Small intestine (tissue), 7 donors: ENCODE results near the gene MS4A15. TPM values are rescaled to one million over a fixed set of nuclear protein-coding genes. Genes with fewer than 3 reads are reported as not detected.
"Not testable (repeated sequence)": the region's sequence is repeated elsewhere in the genome, so short reads cannot be mapped to it uniquely, and the experiment has no call there.

Experiments
- DNase-seq, 2 donors: peaks; one replicate each; pipeline versions ENCODE4 v3.0.0 to v3.0.0-alpha.2; 2013
- FAIRE-seq: peaks from 2 replicates; lab custom pipeline; 2012; peaks lifted over from hg19 to GRCh38; lab: Jason Lieb, UNC
- H3K27ac ChIP-seq, 3 donors: one replicate each; pipeline ENCODE4 v1.5.1; 2013; ENCODE audit warnings: low read length in 2 of 3, mild to moderate bottlenecking in 2 of 3, control low read depth in 1 of 3, inconsistent platforms in 1 of 3, low read depth in 1 of 3, moderate library complexity in 1 of 3
- H3K27me3 ChIP-seq, 3 donors: one replicate each; pipeline ENCODE4 v1.6.1; 2013; ENCODE audit warnings: low read length in 3 of 3, inconsistent platforms in 1 of 3; ENCODE audit not compliant: control insufficient read depth in 3 of 3, insufficient read depth in 3 of 3
- H3K36me3 ChIP-seq, 3 donors: one replicate each; pipeline ENCODE4 v1.6.1; 2013; ENCODE audit warnings: low read length in 3 of 3, inconsistent platforms in 1 of 3, low read depth in 1 of 3, mild to moderate bottlenecking in 1 of 3, moderate library complexity in 1 of 3; ENCODE audit not compliant: control insufficient read depth in 3 of 3, insufficient read depth in 2 of 3
- H3K4me1 ChIP-seq, 3 donors: one replicate each; pipeline ENCODE4 v1.6.1; 2013; ENCODE audit warnings: low read length in 2 of 3, inconsistent platforms in 1 of 3, low read depth in 1 of 3, mild to moderate bottlenecking in 1 of 3, moderate library complexity in 1 of 3; ENCODE audit not compliant: control insufficient read depth in 3 of 3, insufficient read depth in 2 of 3
- H3K4me3 ChIP-seq, 3 donors: one replicate each; pipeline ENCODE4 v1.5.1; 2013; ENCODE audit warnings: low read length in 3 of 3, control low read depth in 1 of 3, inconsistent platforms in 1 of 3, low read depth in 1 of 3, mild to moderate bottlenecking in 1 of 3, moderate library complexity in 1 of 3
- H3K9me3 ChIP-seq, 2 donors: one replicate each; pipeline ENCODE4 v1.6.1; 2013; ENCODE audit warnings: low read depth in 1 of 2, low read length in 1 of 2; ENCODE audit not compliant: control insufficient read depth in 2 of 2, insufficient read depth in 1 of 2
- WGBS, 3 donors: extraction: QIAGEN DNeasy Blood & Tissue Kit; methylation state at CpG; one replicate each; pipeline ENCODE4 v1.1.7; 2013; 5-methylcytosine and 5-hydroxymethylcytosine counted together
- polyA plus RNA-seq, 4 donors: library from polyadenylated mRNA; stranded (reverse) in 3 of 4; unstranded in 1 of 4; fragments of 200-250 nt in 3 of 4; fragments of 120-200 nt in 1 of 4; gene quantifications; one replicate each; pipeline versions ENCODE4 v1.2.1 to v1.2.3, GENCODE V29; 2013
- donor health status: healthy with polysubstance abuse.
- donor health status: control.
- donor health status: control.
- donor health status: Bipolar disorder and iron deficiency.
- donor health status: healthy.

The MS4A15 gene
- polyA plus RNA-seq, 4 donors, result 0.09 to 7.6 (median 5.1) TPM; not detected in 1

DNA sequence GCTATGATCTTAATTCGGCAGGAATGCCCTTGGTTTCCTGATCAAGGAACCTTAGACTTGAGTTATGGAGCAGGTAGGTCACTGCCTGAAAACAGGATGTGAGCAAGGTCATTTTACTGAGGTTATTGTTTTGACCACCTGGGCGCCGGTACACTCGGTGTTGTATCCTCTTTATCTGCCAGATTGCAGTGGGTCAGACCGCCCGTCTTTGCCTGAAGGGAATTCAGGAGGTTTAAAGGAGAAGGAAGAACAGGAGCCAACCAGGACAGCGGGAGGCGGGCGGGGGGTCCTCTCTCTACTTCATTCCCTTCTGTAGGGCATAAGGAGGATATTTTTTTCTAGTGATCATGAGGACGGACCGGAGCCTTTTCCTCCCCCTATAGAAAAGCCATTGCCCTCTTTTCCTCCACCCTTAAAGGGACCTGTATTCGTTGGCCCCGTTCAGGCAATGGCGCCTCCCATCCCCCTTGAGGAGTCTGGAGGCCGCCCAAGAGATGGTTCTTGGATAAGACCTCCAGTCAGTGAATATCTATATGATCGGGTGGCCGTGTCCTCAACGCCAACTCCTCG is 649 bp downstream of the MS4A15 start:
- peaks cover 0 to 3% (median 0%) of the 10 kb centered on the region in 3 donors for H3K27me3 ChIP-seq
- no peak overlapping the region for H3K27ac ChIP-seq
- DNase-seq (no peak), FAIRE-seq (no peak)
- H3K9me3 ChIP-seq, result peaks cover 0 to 2% of the 10 kb centered on the region in 2 donors
- 84 to 89% (median 89%) methylated on average over 19 of the region's 19 CpGs for WGBS, 3 donors
- H3K36me3 ChIP-seq, result no peaks in the 10 kb centered on the region
- no peak overlapping the region for H3K4me3 ChIP-seq
- H3K4me1 ChIP-seq, result peaks cover 0 to 31% (median 2%) of the 10 kb centered on the region in 3 donors

DNA sequence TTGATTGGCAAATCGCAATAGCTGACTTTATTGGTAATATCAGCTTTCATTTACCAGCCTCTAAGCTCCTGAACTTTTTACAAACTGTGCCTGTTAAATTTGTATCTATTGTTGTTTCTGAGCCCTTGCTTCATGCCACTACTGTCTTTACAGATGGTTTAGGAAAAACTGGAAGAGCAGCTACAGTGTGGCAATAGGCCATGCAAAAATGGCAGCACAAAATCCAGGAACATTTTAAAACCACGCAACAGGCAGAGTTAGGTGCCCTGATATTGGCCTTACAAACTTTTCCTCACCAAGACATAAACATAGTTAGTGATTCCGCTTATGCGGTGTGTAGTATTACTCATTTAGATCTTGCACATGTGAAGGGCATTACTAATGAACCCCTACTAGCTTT is 2.0 kb downstream of the MS4A15 start:
- H3K27ac ChIP-seq, H3K36me3 ChIP-seq, FAIRE-seq, H3K9me3 ChIP-seq, H3K4me3 ChIP-seq, H3K27me3 ChIP-seq, DNase-seq: not testable (repeated sequence)
- H3K4me1 ChIP-seq, result peaks cover 0 to 41% (median 1%) of the 10 kb centered on the region in 3 donors
- 91 to 94% (median 93%) methylated on average over 4 of the region's 4 CpGs for WGBS, 3 donors

DNA sequence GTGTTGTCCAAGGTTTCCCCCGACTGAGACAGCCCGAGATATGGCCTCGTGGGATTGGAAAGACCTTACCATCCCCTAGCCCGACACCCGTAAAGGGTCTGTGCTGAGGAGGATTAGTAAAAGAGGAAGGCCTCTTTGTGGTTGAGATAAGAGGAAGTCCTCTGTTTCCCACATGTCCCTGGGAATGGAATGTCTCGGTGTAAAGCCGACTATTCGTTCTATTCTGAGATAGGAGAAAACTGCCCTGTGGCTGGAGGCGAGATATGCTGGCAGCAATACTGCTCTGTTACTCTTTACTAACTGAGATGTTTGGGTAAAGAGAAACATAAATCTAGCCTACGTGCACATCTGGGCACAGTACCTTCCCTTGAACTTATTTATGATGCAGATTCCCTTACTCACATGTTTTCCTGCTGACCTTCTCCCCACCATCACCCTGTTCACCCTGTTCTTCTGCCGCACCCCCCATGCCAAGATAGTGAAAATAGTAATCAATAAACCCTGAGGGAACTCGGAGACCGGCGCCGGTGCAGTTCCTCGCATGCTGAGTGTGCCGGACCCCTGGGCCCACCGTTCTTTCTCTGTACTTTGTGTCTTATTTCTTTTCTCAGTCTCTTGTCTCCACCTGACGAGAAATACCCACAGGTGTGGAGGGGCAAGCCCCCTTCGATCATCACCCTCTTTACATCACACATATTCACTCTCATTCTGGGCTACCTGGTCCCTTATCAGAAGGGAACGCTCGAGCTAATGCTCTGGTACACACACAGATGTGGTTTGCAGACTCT is 3.0 kb downstream of the MS4A15 start:
- H3K27me3 ChIP-seq, H3K9me3 ChIP-seq, H3K36me3 ChIP-seq, DNase-seq, FAIRE-seq, H3K4me3 ChIP-seq: not testable (repeated sequence)
- WGBS, 3 donors, result 67 to 80% (median 71%) methylated on average over 22 of the region's 22 CpGs
- peaks cover 0 to 49% (median 3%) of the 10 kb centered on the region in 3 donors for H3K4me1 ChIP-seq
- H3K27ac ChIP-seq, result peak overlapping the region in 1 of 3 donors; percentile 61

DNA sequence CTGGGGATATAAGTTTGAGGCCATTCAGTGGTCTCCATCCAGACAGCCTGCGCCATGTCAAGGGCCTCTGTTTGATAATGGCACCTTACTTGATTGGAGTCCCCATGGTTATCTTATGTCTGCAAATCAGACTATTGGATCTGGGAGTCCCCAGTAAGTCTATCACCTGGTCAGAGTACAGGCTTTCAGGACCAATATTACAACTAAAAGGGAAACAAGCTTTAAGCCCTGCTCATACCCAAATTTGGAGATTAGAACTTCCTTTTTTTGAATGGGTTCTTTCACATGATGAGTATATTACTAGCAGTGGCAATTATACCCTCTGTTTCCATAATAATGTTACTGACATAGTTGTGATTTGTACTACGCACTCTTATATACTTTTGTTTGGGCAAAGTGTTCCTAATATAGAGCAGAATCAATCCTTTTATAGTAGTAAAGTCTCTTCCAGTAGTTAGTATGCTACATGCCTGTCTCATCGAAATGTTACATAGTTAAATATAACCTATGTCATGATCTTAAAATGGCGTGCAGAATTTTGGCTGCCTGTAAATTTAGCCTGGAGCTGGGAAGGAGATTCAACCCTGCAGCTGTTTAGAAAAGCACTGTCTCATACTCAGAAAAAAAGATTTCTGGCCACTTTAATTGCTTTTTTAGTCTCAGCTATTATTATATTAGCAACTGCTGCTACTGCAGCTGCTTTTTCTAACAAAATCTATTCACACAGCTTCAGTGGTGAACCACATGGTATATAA is 4.9 kb downstream of the MS4A15 start:
- Histone ChIP-seq H3K4me1 (peaks cover 0 to 45% (median 3%) of the 10 kb centered on the region in 3 donors), H3K9me3 (peaks cover 0 to 2% of the 10 kb centered on the region in 2 donors), H3K27ac (no peak overlapping the region), H3K4me3 (no peak overlapping the region), H3K36me3 (no peaks in the 10 kb centered on the region), H3K27me3 (no peaks in the 10 kb centered on the region)
- FAIRE-seq, result no peak
- 78 to 94% (median 94%) methylated on average over 4 of the region's 4 CpGs for WGBS, 3 donors
- DNase-seq, result no peak

DNA sequence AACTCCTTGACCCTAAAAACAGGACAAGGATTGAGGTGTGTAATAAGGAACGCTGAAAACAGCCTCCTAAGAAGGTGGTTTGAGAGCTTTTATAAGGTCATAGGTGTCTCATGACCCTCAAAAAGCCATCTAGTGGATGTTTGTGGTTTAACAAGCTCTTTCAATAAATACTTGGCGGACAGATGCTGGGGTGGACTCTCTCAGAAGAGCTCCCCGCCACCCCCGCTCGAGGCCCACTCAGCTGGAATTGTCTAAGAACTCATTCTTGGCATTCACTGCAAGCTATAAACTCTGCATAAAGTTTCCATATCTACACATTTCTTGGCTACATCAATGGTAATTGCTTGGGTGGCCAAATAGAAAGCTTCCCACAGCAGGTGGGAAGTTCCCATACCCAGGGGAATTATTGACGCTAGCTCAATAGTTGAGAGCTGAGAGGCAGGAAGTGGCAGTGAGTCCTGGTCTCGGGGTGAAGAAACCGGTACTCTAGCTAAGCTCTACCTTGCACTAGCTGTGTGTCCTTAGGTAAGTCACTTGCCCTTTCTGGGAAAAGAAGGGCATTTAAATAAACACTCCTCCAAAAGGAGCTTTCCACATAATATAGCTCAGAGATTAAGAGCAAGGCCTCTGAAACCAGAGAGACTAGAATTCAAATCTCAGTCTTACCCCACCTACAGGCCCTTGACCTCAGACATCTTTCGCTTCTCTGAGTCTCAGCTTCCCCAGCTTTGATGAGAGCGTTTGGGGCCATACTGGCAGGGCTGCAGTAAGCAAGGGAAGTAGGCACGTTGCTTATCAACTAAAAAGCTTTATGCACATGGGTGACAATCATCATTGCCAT is 6.4 kb downstream of the MS4A15 start:
- Histone ChIP-seq H3K36me3 (no peaks in the 10 kb centered on the region), H3K27ac (no peak overlapping the region), H3K9me3 (peaks cover 0 to 2% of the 10 kb centered on the region in 2 donors), H3K4me3 (no peak overlapping the region), H3K27me3 (peaks cover 0 to 6% (median 1%) of the 10 kb centered on the region in 3 donors), H3K4me1 (peaks cover 0 to 45% (median 3%) of the 10 kb centered on the region in 3 donors)
- DNase-seq (peak in 1 of 2 donors; percentile 51), FAIRE-seq (no peak)
- 63 to 72% (median 66%) methylated on average over 11 of the region's 11 CpGs for WGBS, 3 donors

DNA sequence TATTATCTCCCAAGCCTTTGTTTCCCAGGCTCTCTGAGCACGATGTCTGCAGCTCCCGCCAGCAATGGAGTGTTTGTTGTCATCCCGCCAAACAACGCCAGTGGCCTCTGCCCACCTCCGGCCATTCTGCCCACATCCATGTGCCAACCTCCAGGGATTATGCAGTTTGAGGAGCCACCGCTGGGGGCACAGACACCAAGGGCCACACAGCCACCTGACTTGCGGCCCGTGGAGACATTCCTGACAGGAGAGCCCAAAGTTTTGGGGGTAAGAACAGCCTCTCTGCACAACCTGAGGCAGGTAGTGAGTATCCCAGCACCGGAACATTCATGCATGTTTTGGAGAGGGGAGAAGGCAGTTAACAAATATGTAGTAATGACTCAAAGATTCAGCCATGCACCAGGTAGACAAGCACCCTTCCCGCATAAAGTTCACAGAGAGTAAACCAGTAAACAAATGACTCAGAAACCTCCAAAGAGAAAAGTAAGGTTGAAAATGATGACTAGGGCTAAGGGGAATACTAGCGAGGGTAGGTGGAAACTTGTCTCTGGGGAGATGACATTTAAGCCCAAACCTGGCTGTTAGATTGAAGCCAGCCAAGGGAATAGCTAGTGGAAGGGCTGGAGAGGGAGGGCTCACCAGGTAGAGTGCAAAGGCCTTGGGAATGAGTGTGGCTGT is 7.2 kb downstream of the MS4A15 start:
- no peak for DNase-seq
- H3K27ac ChIP-seq, result peak overlapping the region in 1 of 3 donors; percentile 15
- H3K27me3 ChIP-seq, result peaks cover 0 to 6% (median 1%) of the 10 kb centered on the region in 3 donors
- peaks cover 0 to 2% of the 10 kb centered on the region in 2 donors for H3K9me3 ChIP-seq
- no peak for FAIRE-seq
- WGBS, 3 donors, result 82 to 85% (median 85%) methylated on average over 11 of the region's 11 CpGs
- no peaks in the 10 kb centered on the region for H3K36me3 ChIP-seq
- H3K4me1 ChIP-seq, result peaks cover 0 to 39% (median 3%) of the 10 kb centered on the region in 3 donors
- no peak overlapping the region for H3K4me3 ChIP-seq

DNA sequence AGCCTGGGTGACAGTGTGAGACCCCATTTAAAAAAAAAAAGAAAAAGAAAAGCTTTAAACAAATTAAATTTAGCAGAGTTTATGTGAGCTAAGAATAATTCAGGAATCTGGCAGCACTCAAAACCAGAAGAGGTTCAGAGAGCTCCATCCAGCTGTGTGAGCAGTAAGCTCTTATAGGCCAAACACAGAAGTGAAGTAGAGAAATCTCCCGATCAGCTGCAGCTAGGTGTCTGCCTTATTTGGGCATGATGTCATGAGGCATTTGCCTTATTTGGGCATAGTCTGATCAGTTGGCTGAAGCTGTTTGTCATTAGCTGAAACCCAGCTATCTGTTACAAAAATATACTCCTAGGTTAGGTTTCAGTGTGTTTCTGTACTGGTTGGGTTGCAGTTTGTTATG is 8.2 kb downstream of the MS4A15 start:
- no peak overlapping the region for H3K27ac ChIP-seq
- WGBS, 3 donors, result 31 to 48% (median 33%) methylated on average over 1 of the region's 1 CpG
- peaks cover 0 to 6% (median 1%) of the 10 kb centered on the region in 3 donors for H3K27me3 ChIP-seq
- no peak overlapping the region for H3K4me3 ChIP-seq
- peaks cover 0 to 34% (median 3%) of the 10 kb centered on the region in 3 donors for H3K4me1 ChIP-seq
- DNase-seq, result no peak
- FAIRE-seq, result no peak
- no peaks in the 10 kb centered on the region for H3K36me3 ChIP-seq
- H3K9me3 ChIP-seq, result peaks cover 0 to 2% of the 10 kb centered on the region in 2 donors
